HepG2 (cell line): ENCODE measurements around the gene NAXD.

ENCODE experiments used
- CC2D1A ChIP-seq: sonication (generic); formaldehyde crosslinking; IDR thresholded peaks from 2 replicates; pipeline ENCODE4 v1.8.1; 2023; ENCODE audit warnings: mild to moderate bottlenecking, missing genetic modification reagents
- FOXK2 ChIP-seq: fragments of 450-650 bp; IDR thresholded peaks from 2 replicates; pipeline ENCODE4 v1.6.1; 2016
- FOXM1 ChIP-seq: sonication (generic); formaldehyde crosslinking; IDR thresholded peaks from 2 replicates; pipeline ENCODE4 v1.5.0; 2020; ENCODE audit warnings: missing genetic modification reagents
- GABPB1 ChIP-seq: IDR thresholded peaks from 2 replicates; pipeline ENCODE4 v1.6.1; 2016; ENCODE audit warnings: mild to moderate bottlenecking, missing genetic modification reagents, moderate library complexity, missing compliant biosample characterization
- MXD4 ChIP-seq: IDR thresholded peaks from 2 replicates; pipeline ENCODE4 v1.6.1; 2016; ENCODE audit warnings: mild to moderate bottlenecking, missing biosample characterization, missing genetic modification reagents
- NFYB ChIP-seq: sonication (generic); formaldehyde crosslinking; IDR thresholded peaks from 2 replicates; pipeline ENCODE4 v1.4.0; 2020; ENCODE audit warnings: missing genetic modification reagents
- STAT5B ChIP-seq: sonication (generic); formaldehyde crosslinking; IDR thresholded peaks from 2 replicates; pipeline ENCODE4 v1.4.0; 2020; ENCODE audit warnings: missing genetic modification reagents
- SUZ12 ChIP-seq: fragments of 150-350 bp; IDR thresholded peaks from 2 replicates; pipeline ENCODE4 v1.6.1; 2014; ENCODE audit warnings: low read depth, low read length
- ZNF709 ChIP-seq: sonication (generic); formaldehyde crosslinking; IDR thresholded peaks from 2 replicates; pipeline ENCODE4 v1.5.0; 2020; ENCODE audit warnings: mild to moderate bottlenecking, missing genetic modification reagents
- TF ChIP-seq, protein P1 (sequence below), 2 experiments: sonication (generic) in 1 of 2; formaldehyde crosslinking in 1 of 2; IDR thresholded peaks; 2 replicates each; pipeline versions ENCODE4 v1.5.1 to v1.6.1; 2011 to 2020; ENCODE audit warnings: borderline replicate concordance in 1 of 2, low read depth in 1 of 2, low read length in 1 of 2, mild to moderate bottlenecking in 1 of 2, missing genetic modification reagents in 1 of 2, moderate library complexity in 1 of 2
- TF ChIP-seq, protein P2 (sequence below): sonication (generic); formaldehyde crosslinking; IDR thresholded peaks from 2 replicates; pipeline ENCODE4 v1.5.0; 2020; ENCODE audit warnings: mild to moderate bottlenecking, missing genetic modification reagents, moderate library complexity
- TF ChIP-seq, protein P3 (sequence below): IDR thresholded peaks from 2 replicates; pipeline ENCODE4 v1.6.1; 2012; ENCODE audit warnings: low read depth, low read length, improper control_type of control experiment
- TF ChIP-seq, protein P4 (sequence below): sonication (generic); formaldehyde crosslinking; IDR thresholded peaks from 2 replicates; pipeline ENCODE4 v1.4.0; 2020; ENCODE audit warnings: mild to moderate bottlenecking, missing genetic modification reagents

DNA sequence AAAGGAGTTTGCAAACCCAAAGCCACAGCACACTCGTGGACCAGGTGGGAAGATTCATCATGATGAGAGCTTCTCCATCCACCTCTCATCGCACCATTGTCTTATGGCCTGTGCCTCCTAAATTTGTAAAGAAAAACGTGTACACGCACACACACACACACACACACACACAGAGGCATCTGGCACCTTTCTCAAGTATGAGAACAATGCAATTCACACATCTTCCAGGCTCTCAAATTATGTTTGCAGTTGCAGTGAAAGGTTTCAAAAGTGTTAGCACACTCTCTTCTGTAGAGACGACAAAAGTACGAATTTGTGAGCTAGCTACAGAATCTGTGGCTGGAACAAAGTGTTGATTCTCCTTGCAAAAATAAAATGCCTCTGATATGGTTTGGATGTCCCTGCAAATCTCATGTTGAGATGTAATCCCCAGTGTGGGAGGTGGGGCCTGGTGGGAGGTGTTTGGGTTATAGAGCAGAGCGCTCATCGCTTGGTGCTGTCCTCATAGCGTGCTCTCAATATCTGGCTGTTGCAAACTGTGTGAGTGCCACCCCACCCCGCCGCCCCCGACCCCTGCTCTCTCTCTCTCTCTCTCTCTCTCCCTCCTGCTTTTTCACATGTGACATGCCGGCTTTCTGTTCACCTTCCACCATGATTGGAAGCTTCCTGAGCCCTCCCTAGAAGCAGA is 32.0 kb upstream of the NAXD start:
- TF ChIP-seq FOXM1 (no peak), MXD4 (no peak), FOXK2 (no peak), CC2D1A (no peak), SUZ12 (no peak), NFYB (CRISPR knock-in tag) (no peak), GABPB1 (CRISPR knock-in tag) (no peak), STAT5B (CRISPR knock-in tag) (no peak), ZNF709 (no peak)
- TF ChIP-seq, protein P1, sequence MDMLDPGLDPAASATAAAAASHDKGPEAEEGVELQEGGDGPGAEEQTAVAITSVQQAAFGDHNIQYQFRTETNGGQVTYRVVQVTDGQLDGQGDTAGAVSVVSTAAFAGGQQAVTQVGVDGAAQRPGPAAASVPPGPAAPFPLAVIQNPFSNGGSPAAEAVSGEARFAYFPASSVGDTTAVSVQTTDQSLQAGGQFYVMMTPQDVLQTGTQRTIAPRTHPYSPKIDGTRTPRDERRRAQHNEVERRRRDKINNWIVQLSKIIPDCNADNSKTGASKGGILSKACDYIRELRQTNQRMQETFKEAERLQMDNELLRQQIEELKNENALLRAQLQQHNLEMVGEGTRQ (IDR thresholded peaks at IDR 0.05; ENCODE audit: low read depth, low read length): no peak
- TF ChIP-seq, protein P1 (CRISPR knock-in tag; IDR thresholded peaks at IDR 0.05; ENCODE audit: borderline replicate concordance): no peak
- TF ChIP-seq, protein P2, sequence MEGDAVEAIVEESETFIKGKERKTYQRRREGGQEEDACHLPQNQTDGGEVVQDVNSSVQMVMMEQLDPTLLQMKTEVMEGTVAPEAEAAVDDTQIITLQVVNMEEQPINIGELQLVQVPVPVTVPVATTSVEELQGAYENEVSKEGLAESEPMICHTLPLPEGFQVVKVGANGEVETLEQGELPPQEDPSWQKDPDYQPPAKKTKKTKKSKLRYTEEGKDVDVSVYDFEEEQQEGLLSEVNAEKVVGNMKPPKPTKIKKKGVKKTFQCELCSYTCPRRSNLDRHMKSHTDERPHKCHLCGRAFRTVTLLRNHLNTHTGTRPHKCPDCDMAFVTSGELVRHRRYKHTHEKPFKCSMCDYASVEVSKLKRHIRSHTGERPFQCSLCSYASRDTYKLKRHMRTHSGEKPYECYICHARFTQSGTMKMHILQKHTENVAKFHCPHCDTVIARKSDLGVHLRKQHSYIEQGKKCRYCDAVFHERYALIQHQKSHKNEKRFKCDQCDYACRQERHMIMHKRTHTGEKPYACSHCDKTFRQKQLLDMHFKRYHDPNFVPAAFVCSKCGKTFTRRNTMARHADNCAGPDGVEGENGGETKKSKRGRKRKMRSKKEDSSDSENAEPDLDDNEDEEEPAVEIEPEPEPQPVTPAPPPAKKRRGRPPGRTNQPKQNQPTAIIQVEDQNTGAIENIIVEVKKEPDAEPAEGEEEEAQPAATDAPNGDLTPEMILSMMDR (CRISPR knock-in tag): no peak
- TF ChIP-seq, protein P3, sequence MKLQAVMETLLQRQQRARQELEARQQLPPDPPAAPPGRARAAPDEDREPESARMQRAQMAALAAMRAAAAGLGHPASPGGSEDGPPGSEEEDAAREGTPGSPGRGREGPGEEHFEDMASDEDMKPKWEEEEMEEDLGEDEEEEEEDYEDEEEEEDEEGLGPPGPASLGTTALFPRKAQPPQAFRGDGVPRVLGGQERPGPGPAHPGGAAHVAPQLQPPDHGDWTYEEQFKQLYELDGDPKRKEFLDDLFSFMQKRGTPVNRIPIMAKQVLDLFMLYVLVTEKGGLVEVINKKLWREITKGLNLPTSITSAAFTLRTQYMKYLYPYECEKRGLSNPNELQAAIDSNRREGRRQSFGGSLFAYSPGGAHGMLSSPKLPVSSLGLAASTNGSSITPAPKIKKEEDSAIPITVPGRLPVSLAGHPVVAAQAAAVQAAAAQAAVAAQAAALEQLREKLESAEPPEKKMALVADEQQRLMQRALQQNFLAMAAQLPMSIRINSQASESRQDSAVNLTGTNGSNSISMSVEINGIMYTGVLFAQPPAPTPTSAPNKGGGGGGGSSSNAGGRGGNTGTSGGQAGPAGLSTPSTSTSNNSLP: no peak
- TF ChIP-seq, protein P4, sequence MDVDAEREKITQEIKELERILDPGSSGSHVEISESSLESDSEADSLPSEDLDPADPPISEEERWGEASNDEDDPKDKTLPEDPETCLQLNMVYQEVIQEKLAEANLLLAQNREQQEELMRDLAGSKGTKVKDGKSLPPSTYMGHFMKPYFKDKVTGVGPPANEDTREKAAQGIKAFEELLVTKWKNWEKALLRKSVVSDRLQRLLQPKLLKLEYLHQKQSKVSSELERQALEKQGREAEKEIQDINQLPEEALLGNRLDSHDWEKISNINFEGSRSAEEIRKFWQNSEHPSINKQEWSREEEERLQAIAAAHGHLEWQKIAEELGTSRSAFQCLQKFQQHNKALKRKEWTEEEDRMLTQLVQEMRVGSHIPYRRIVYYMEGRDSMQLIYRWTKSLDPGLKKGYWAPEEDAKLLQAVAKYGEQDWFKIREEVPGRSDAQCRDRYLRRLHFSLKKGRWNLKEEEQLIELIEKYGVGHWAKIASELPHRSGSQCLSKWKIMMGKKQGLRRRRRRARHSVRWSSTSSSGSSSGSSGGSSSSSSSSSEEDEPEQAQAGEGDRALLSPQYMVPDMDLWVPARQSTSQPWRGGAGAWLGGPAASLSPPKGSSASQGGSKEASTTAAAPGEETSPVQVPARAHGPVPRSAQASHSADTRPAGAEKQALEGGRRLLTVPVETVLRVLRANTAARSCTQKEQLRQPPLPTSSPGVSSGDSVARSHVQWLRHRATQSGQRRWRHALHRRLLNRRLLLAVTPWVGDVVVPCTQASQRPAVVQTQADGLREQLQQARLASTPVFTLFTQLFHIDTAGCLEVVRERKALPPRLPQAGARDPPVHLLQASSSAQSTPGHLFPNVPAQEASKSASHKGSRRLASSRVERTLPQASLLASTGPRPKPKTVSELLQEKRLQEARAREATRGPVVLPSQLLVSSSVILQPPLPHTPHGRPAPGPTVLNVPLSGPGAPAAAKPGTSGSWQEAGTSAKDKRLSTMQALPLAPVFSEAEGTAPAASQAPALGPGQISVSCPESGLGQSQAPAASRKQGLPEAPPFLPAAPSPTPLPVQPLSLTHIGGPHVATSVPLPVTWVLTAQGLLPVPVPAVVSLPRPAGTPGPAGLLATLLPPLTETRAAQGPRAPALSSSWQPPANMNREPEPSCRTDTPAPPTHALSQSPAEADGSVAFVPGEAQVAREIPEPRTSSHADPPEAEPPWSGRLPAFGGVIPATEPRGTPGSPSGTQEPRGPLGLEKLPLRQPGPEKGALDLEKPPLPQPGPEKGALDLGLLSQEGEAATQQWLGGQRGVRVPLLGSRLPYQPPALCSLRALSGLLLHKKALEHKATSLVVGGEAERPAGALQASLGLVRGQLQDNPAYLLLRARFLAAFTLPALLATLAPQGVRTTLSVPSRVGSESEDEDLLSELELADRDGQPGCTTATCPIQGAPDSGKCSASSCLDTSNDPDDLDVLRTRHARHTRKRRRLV (CRISPR knock-in tag): no peak
